Activated CD4-positive, alpha-beta T cell treated with anti-CD3 and anti-CD28 coated beads, Interleukin-2, amount 10 ng/mL, durations not matched to agents 7 days and 5 days (primary cell): Measurements from ENCODE around the gene GGA2. TPM values are rescaled to one million over a fixed set of nuclear protein-coding genes. Genes with fewer than 3 reads are reported as not detected.

ENCODE experiments used
- CTCF ChIA-PET: fragments of 350-600 bp; sonication (Branson Sonifier 250); formaldehyde crosslinking; loops from one replicate; lab custom pipeline; 2021; ENCODE audit warnings: antibody characterized with exemption; lab: Charles Lee
- POLR2A ChIA-PET: fragments of 350-600 bp; sonication (Branson Sonifier 250); formaldehyde crosslinking; loops from one replicate; lab custom pipeline; 2021; ENCODE audit warnings: antibody characterized with exemption; lab: Charles Lee
- DNase-seq: peaks from one replicate; pipeline ENCODE4 v3.0.0-alpha.2; 2020
- H3K27ac Mint-ChIP-seq: one replicate; pipeline ENCODE4 v1.8.0; 2021; ENCODE audit warnings: mild to moderate bottlenecking, moderate library complexity, mixed read lengths
- H3K27me3 Mint-ChIP-seq: one replicate; pipeline ENCODE4 v1.8.0; 2021; ENCODE audit warnings: mixed read lengths
- H3K36me3 Mint-ChIP-seq: one replicate; pipeline ENCODE4 v1.8.0; 2021; ENCODE audit warnings: low read depth, mixed read lengths
- H3K4me1 Mint-ChIP-seq: one replicate; pipeline ENCODE4 v1.8.0; 2021; ENCODE audit warnings: mixed read lengths
- H3K4me3 Mint-ChIP-seq: one replicate; pipeline ENCODE4 v1.8.0; 2021; ENCODE audit warnings: mild to moderate bottlenecking, moderate library complexity, mixed read lengths
- H3K9me3 Mint-ChIP-seq: one replicate; pipeline ENCODE4 v1.8.0; 2021; ENCODE audit warnings: mixed read lengths
- total RNA-seq, 2 experiments: library from RNA; stranded (reverse); gene quantifications; one replicate each; pipeline ENCODE4 v1.2.3, GENCODE V29; 2021

GGA2 gene
- total RNA-seq, 2 experiments from 2014 or later: 121 to 131 TPM

GRCh38 chr16:23537390-23537789 lies 27.1 kb upstream of the GGA2 start:
- H3K4me3 Mint-ChIP-seq: no peak overlapping the region
- H3K27ac Mint-ChIP-seq: no peak overlapping the region
- no peak for DNase-seq
- no peaks in the 10 kb centered on the region for H3K9me3 Mint-ChIP-seq
- ChIA-PET CTCF (interaction anchor here (0.7 to 1.2 kb wide), 4 partner anchors 9 to 60 kb away, joined by 3 to 4 read pairs (median 3); partner anchors contain the start of genes EARS2 and UBFD1), POLR2A (no interaction called here)
- H3K27me3 Mint-ChIP-seq: no peaks in the 10 kb centered on the region
- peaks cover 18% of the 10 kb centered on the region for H3K36me3 Mint-ChIP-seq
- no peaks in the 10 kb centered on the region for H3K4me1 Mint-ChIP-seq

- no peak for DNase-seq
- Mint-ChIP-seq H3K27ac (no peak overlapping the region), H3K36me3 (peaks cover 17% of the 10 kb centered on the region), H3K27me3 (no peaks in the 10 kb centered on the region), H3K4me1 (no peaks in the 10 kb centered on the region), H3K9me3 (no peaks in the 10 kb centered on the region), H3K4me3 (no peak overlapping the region)
- ChIA-PET POLR2A (no interaction called here), CTCF (no interaction called here)
These were observed 25.6 kb upstream of the GGA2 start for GRCh38 chr16:23535901-23536300.

- Mint-ChIP-seq H3K36me3 (peaks cover 17% of the 10 kb centered on the region), H3K4me1 (no peaks in the 10 kb centered on the region), H3K4me3 (no peak overlapping the region), H3K27ac (no peak overlapping the region), H3K27me3 (no peaks in the 10 kb centered on the region), H3K9me3 (no peaks in the 10 kb centered on the region)
- POLR2A ChIA-PET: no interaction called here
- CTCF ChIA-PET: interaction anchor here (0.8 to 1.9 kb wide), 2 partner anchors 11 to 20 kb away, joined by 4 read pairs; no protein-coding TSS in a partner anchor
- DNase-seq: no peak
These were observed 24.9 kb upstream of the GGA2 start for GRCh38 chr16:23534868-23535860.

GRCh38 chr16:23532448-23532847 lies 22.2 kb upstream of the GGA2 start:
- ChIA-PET POLR2A (no interaction called here), CTCF (interaction anchor here (1.3 kb wide), 1 partner anchor 26 kb away, joined by 4 read pairs; the partner anchor contains the start of gene UBFD1)
- peaks cover 17% of the 10 kb centered on the region for H3K36me3 Mint-ChIP-seq

GRCh38 chr16:23530062-23530461 lies 19.8 kb upstream of the GGA2 start:
- no peaks in the 10 kb centered on the region for H3K9me3 Mint-ChIP-seq
- no peaks in the 10 kb centered on the region for H3K4me1 Mint-ChIP-seq
- H3K36me3 Mint-ChIP-seq: peaks cover 23% of the 10 kb centered on the region
- no peaks in the 10 kb centered on the region for H3K27me3 Mint-ChIP-seq
- H3K27ac Mint-ChIP-seq: no peak overlapping the region
- ChIA-PET POLR2A (no interaction called here), CTCF (interaction anchor here (0.5 to 1.8 kb wide), 3 partner anchors 9 to 83 kb away, joined by 3 to 7 read pairs (median 4); no protein-coding TSS in a partner anchor)
- DNase-seq: no peak
- H3K4me3 Mint-ChIP-seq: no peak overlapping the region

More at GRCh38 chr16:23532448-23532847, 22.2 kb upstream of the GGA2 start:
- no peak for DNase-seq
- H3K4me1 Mint-ChIP-seq: no peaks in the 10 kb centered on the region
- no peaks in the 10 kb centered on the region for H3K9me3 Mint-ChIP-seq
- H3K27ac Mint-ChIP-seq: no peak overlapping the region
- H3K27me3 Mint-ChIP-seq: no peaks in the 10 kb centered on the region
- H3K4me3 Mint-ChIP-seq: no peak overlapping the region

GRCh38 chr16:23528644-23529310 lies 18.5 kb upstream of the GGA2 start:
- H3K36me3 Mint-ChIP-seq: peaks cover 25% of the 10 kb centered on the region
- no peak for DNase-seq
- no peaks in the 10 kb centered on the region for H3K27me3 Mint-ChIP-seq
- no peak overlapping the region for H3K27ac Mint-ChIP-seq
- H3K4me3 Mint-ChIP-seq: no peak overlapping the region
- ChIA-PET POLR2A (no interaction called here), CTCF (interaction anchor here (0.9 to 1.8 kb wide), 2 partner anchors 11 kb away, joined by 3 to 7 read pairs; no protein-coding TSS in a partner anchor)
- no peaks in the 10 kb centered on the region for H3K4me1 Mint-ChIP-seq
- no peaks in the 10 kb centered on the region for H3K9me3 Mint-ChIP-seq

- no peak overlapping the region for H3K27ac Mint-ChIP-seq
- H3K4me1 Mint-ChIP-seq: no peaks in the 10 kb centered on the region
- H3K9me3 Mint-ChIP-seq: no peaks in the 10 kb centered on the region
- ChIA-PET CTCF (interaction anchor here (0.9 to 1.1 kb wide), 2 partner anchors 9 to 10 kb away, joined by 3 read pairs; no protein-coding TSS in a partner anchor), POLR2A (no interaction called here)
- H3K4me3 Mint-ChIP-seq: no peak overlapping the region
- no peaks in the 10 kb centered on the region for H3K27me3 Mint-ChIP-seq
- no peak for DNase-seq
- peaks cover 28% of the 10 kb centered on the region for H3K36me3 Mint-ChIP-seq
These were observed 17.8 kb upstream of the GGA2 start for GRCh38 chr16:23527961-23528643.

GRCh38 chr16:23524886-23525285 lies 14.6 kb upstream of the GGA2 start:
- Mint-ChIP-seq H3K9me3 (no peaks in the 10 kb centered on the region), H3K36me3 (peaks cover 37% of the 10 kb centered on the region), H3K4me3 (no peak overlapping the region), H3K27ac (no peak overlapping the region), H3K4me1 (peaks cover 3% of the 10 kb centered on the region), H3K27me3 (no peaks in the 10 kb centered on the region)
- no peak for DNase-seq
- ChIA-PET CTCF (interaction anchor here (0.9 to 1.6 kb wide), 3 partner anchors 9 to 14 kb away, joined by 4 to 5 read pairs (median 4); no protein-coding TSS in a partner anchor), POLR2A (no interaction called here)

- ChIA-PET POLR2A (no interaction called here), CTCF (interaction anchor here (0.6 to 1.6 kb wide), 4 partner anchors 10 to 177 kb away, joined by 3 to 4 read pairs (median 4); no protein-coding TSS in a partner anchor)
- Mint-ChIP-seq H3K9me3 (no peaks in the 10 kb centered on the region), H3K4me1 (peaks cover 10% of the 10 kb centered on the region), H3K27me3 (no peaks in the 10 kb centered on the region), H3K36me3 (peaks cover 43% of the 10 kb centered on the region), H3K4me3 (no peak overlapping the region), H3K27ac (no peak overlapping the region)
- DNase-seq: no peak
These were observed 13.6 kb upstream of the GGA2 start for GRCh38 chr16:23523876-23524385.

- no peak overlapping the region for H3K27ac Mint-ChIP-seq
- no peak overlapping the region for H3K4me3 Mint-ChIP-seq
- H3K9me3 Mint-ChIP-seq: no peaks in the 10 kb centered on the region
- no peaks in the 10 kb centered on the region for H3K27me3 Mint-ChIP-seq
- ChIA-PET POLR2A (no interaction called here), CTCF (interaction anchor here (1.2 kb wide), 1 partner anchor 15 kb away, joined by 4 read pairs; no protein-coding TSS in a partner anchor)
- peaks cover 43% of the 10 kb centered on the region for H3K36me3 Mint-ChIP-seq
- no peak for DNase-seq
- peaks cover 14% of the 10 kb centered on the region for H3K4me1 Mint-ChIP-seq
These were observed 13.0 kb upstream of the GGA2 start for GRCh38 chr16:23523321-23523720.

- Mint-ChIP-seq H3K27ac (no peak overlapping the region), H3K4me3 (no peak overlapping the region), H3K9me3 (no peaks in the 10 kb centered on the region), H3K4me1 (peaks cover 20% of the 10 kb centered on the region), H3K36me3 (peaks cover 40% of the 10 kb centered on the region), H3K27me3 (no peaks in the 10 kb centered on the region)
- ChIA-PET CTCF (no interaction called here), POLR2A (no interaction called here)
- no peak for DNase-seq
These were observed 11.7 kb upstream of the GGA2 start for GRCh38 chr16:23521965-23522364.
